ENCODE results near the gene LRRC55. TPM values are rescaled to one million over a fixed set of nuclear protein-coding genes. Genes with fewer than 3 reads are reported as not detected.

LRRC55 gene
- total and polyA plus RNA-seq, 2 experiments from 2014 or later: 0.10 TPM; not detected in 1

DNA sequence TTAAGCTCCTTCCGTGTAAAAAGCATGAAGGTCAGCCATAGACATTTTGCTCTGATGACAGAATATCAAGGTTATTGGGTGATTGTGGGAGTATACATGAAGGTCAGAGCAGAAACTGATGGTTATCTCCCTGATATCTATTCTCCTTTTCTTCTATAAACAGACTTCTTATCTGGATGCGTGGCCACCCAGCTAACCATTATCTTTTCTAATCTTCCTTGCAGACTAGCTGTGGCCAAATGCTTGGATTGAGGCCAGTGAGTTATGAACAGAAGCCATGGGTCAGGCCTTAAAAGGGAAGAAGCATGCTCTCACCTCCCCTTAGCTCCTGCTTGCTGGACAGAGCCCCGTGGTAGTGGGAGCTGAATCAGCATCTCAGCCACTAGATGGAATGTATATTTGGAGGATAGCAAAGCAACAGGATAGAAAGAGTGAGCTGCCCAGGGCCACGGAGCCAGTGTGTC, 31.3 kb upstream of the LRRC55 start:
- 28% methylated on average over 4 of the region's 4 CpGs for WGBS (ENCODE audit: low lambda C conversion rate, missing lambda C conversion rate)

DNA sequence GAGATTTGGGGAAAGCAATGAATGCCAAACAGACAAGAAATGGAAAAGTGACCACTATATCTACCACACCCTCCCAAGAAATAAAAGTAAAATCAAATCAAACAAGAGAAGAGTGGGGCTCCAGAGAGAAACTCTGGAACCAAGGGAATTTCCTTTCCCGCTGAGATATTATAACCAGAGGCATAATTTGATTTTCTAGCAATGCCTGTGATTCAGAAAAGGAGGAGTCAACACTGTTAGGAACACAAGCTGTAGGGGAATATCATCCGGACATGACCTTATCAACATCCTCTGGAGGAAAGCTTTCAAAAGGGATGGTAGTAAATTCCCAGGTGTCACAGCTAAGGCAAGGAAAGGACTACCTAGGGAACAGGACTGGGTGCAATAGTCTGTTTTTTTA, 29.6 kb upstream of the LRRC55 start:
- TF ChIP-seq, protein P1, sequence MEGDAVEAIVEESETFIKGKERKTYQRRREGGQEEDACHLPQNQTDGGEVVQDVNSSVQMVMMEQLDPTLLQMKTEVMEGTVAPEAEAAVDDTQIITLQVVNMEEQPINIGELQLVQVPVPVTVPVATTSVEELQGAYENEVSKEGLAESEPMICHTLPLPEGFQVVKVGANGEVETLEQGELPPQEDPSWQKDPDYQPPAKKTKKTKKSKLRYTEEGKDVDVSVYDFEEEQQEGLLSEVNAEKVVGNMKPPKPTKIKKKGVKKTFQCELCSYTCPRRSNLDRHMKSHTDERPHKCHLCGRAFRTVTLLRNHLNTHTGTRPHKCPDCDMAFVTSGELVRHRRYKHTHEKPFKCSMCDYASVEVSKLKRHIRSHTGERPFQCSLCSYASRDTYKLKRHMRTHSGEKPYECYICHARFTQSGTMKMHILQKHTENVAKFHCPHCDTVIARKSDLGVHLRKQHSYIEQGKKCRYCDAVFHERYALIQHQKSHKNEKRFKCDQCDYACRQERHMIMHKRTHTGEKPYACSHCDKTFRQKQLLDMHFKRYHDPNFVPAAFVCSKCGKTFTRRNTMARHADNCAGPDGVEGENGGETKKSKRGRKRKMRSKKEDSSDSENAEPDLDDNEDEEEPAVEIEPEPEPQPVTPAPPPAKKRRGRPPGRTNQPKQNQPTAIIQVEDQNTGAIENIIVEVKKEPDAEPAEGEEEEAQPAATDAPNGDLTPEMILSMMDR (IDR thresholded peaks at IDR 0.05; ENCODE audit: poor library complexity): no peak
- TF ChIP-seq EZH2phosphoT487 (IDR thresholded peaks at IDR 0.05; ENCODE audit: low read depth, severe bottlenecking, unreplicated experiment): no peak
- TF ChIP-seq EZH2 (IDR thresholded peaks at IDR 0.05; ENCODE audit: borderline replicate concordance): no peak
- no peaks in the 10 kb centered on the region for H3K9me3 ChIP-seq (ENCODE audit: low read depth)
- H3K27me3 ChIP-seq: no peaks in the 10 kb centered on the region
- H3K4me2 ChIP-seq: no peak overlapping the region
- no peaks in the 10 kb centered on the region for H3K36me3 ChIP-seq (replicated peaks; ENCODE audit: insufficient read depth, low read depth)
- H4K20me1 ChIP-seq (ENCODE audit: insufficient read depth, poor library complexity, severe bottlenecking): no peaks in the 10 kb centered on the region
- DNase-seq (ENCODE audit: low spot score): no peak
- H2AFZ ChIP-seq: no peak overlapping the region
- 63% methylated on average over 2 of the region's 2 CpGs for WGBS (ENCODE audit: low lambda C conversion rate, missing lambda C conversion rate)
- no peak overlapping the region for H3K4me3 ChIP-seq
- H3K4me1 ChIP-seq (ENCODE audit: insufficient read depth): peaks cover 7% of the 10 kb centered on the region
- no peaks in the 10 kb centered on the region for H3K9me2 ChIP-seq (replicated peaks; ENCODE audit: insufficient read depth)
- H3K79me2 ChIP-seq: no peaks in the 10 kb centered on the region
- no peak overlapping the region for H3K27ac ChIP-seq

More for the DNA sequence above, 31.3 kb upstream of the LRRC55 start:
- no peaks in the 10 kb centered on the region for H4K20me1 ChIP-seq (ENCODE audit: insufficient read depth, poor library complexity, severe bottlenecking)
- no peak overlapping the region for H3K4me2 ChIP-seq
- no peaks in the 10 kb centered on the region for H3K79me2 ChIP-seq
- H3K9me3 ChIP-seq (ENCODE audit: low read depth): no peaks in the 10 kb centered on the region
- no peak overlapping the region for H3K27ac ChIP-seq
- no peak overlapping the region for H3K4me3 ChIP-seq
- TF ChIP-seq EZH2phosphoT487 (IDR thresholded peaks at IDR 0.05; ENCODE audit: low read depth, severe bottlenecking, unreplicated experiment): no peak
- no peak for TF ChIP-seq EZH2 (IDR thresholded peaks at IDR 0.05; ENCODE audit: borderline replicate concordance)
- TF ChIP-seq, protein P1 (IDR thresholded peaks at IDR 0.05; ENCODE audit: poor library complexity): no peak
- H3K9me2 ChIP-seq (replicated peaks; ENCODE audit: insufficient read depth): no peaks in the 10 kb centered on the region
- peak; percentile 35 for DNase-seq (ENCODE audit: low spot score)
- no peak overlapping the region for H2AFZ ChIP-seq
- no peaks in the 10 kb centered on the region for H3K27me3 ChIP-seq
- no peaks in the 10 kb centered on the region for H3K36me3 ChIP-seq (replicated peaks; ENCODE audit: insufficient read depth, low read depth)
- H3K4me1 ChIP-seq (ENCODE audit: insufficient read depth): peaks cover 3% of the 10 kb centered on the region

DNA sequence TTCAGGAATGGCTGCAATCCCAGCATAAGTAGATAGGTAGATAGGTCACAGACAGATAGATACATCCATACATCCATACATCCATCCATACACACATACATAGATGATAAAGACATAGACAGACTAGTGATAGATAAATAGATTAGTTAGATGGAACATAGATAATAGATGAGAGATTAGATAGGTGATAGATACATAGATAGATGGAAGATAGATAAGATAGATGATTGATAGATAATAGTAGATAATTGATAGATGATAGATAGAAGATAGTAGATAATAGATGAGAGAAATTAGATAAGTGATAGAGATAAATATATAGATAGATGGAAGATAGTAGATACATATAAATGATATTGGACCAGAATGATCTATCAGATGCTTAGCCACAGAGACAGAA, 28.3 kb upstream of the LRRC55 start:
- Histone ChIP-seq H4K20me1 (ENCODE audit: insufficient read depth, poor library complexity, severe bottlenecking) (no peaks in the 10 kb centered on the region), H3K4me2 (no peak overlapping the region), H3K9me2 (replicated peaks; ENCODE audit: insufficient read depth) (no peaks in the 10 kb centered on the region), H3K79me2 (no peaks in the 10 kb centered on the region), H3K36me3 (replicated peaks; ENCODE audit: insufficient read depth, low read depth) (no peaks in the 10 kb centered on the region), H3K9me3 (ENCODE audit: low read depth) (no peaks in the 10 kb centered on the region), H2AFZ (no peak overlapping the region), H3K27me3 (no peaks in the 10 kb centered on the region), H3K4me1 (ENCODE audit: insufficient read depth) (peaks cover 7% of the 10 kb centered on the region), H3K27ac (no peak overlapping the region), H3K4me3 (no peak overlapping the region)
- TF ChIP-seq EZH2phosphoT487 (IDR thresholded peaks at IDR 0.05; ENCODE audit: low read depth, severe bottlenecking, unreplicated experiment) (no peak), EZH2 (IDR thresholded peaks at IDR 0.05; ENCODE audit: borderline replicate concordance) (no peak)
- TF ChIP-seq, protein P1 (IDR thresholded peaks at IDR 0.05; ENCODE audit: poor library complexity): no peak
- DNase-seq (ENCODE audit: low spot score): no peak

DNA sequence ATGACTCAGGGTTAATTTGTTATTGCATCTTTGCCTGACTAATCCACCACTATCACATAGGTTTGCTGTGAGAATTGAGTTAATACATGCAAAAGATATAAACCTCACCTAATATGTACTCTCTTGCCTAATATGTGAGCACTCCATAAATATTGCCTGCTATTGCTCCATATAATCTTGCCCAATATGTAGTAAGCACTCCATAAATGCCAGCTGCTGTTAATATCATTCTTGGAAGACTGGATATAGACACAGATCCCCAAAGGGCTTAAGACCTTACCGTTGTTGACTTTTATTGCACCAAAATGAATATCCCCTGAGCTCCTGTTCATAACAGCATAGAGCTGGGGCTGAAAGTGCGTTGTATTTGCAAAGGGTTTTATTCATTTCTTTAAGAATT, 27.0 kb upstream of the LRRC55 start:
- WGBS (ENCODE audit: low lambda C conversion rate, missing lambda C conversion rate): 42% methylated on average over 2 of the region's 2 CpGs
- H4K20me1 ChIP-seq (ENCODE audit: insufficient read depth, poor library complexity, severe bottlenecking): no peaks in the 10 kb centered on the region

More for the DNA sequence above, 27.0 kb upstream of the LRRC55 start:
- Histone ChIP-seq H3K79me2 (no peaks in the 10 kb centered on the region), H3K4me2 (no peak overlapping the region), H3K36me3 (replicated peaks; ENCODE audit: insufficient read depth, low read depth) (no peaks in the 10 kb centered on the region), H3K4me3 (no peak overlapping the region), H3K4me1 (ENCODE audit: insufficient read depth) (peaks cover 7% of the 10 kb centered on the region), H3K9me2 (replicated peaks; ENCODE audit: insufficient read depth) (no peaks in the 10 kb centered on the region), H3K27me3 (no peaks in the 10 kb centered on the region), H3K27ac (no peak overlapping the region), H3K9me3 (ENCODE audit: low read depth) (no peaks in the 10 kb centered on the region), H2AFZ (no peak overlapping the region)
- DNase-seq (ENCODE audit: low spot score): no peak
- TF ChIP-seq, protein P1 (IDR thresholded peaks at IDR 0.05; ENCODE audit: poor library complexity): no peak
- TF ChIP-seq EZH2phosphoT487 (IDR thresholded peaks at IDR 0.05; ENCODE audit: low read depth, severe bottlenecking, unreplicated experiment): no peak
- TF ChIP-seq EZH2 (IDR thresholded peaks at IDR 0.05; ENCODE audit: borderline replicate concordance): no peak

Data from hepatocyte (in vitro differentiated cells).